SIG-M5 treated with dmso at 0.1 percent for 504 hours (cell line): ENCODE results near the gene MYCL.
A peak's percentile ranks its signal among the peaks of the same experiment; 100 is the strongest.

Experiments used
- DNase-seq: peaks from one replicate; lab custom pipeline; 2025; ENCODE audit not compliant: unreplicated experiment; lab: John Stamatoyannopoulos, UW

MYCL gene

GRCh38 chr1:39857126-39857878, 44.4 kb downstream of the MYCL start:
- no peak for DNase-seq

- no peak for DNase-seq
Measured at GRCh38 chr1:39854738-39855137, 47.0 kb downstream of the MYCL start.

GRCh38 chr1:39854314-39854713, 47.4 kb downstream of the MYCL start:
- no peak for DNase-seq

- DNase-seq = no peak
Measured at GRCh38 chr1:39852876-39853275, 48.8 kb downstream of the MYCL start.

GRCh38 chr1:39852214-39852791, 49.4 kb downstream of the MYCL start:
- peak; percentile 34 for DNase-seq

GRCh38 chr1:39850606-39851216, 51.0 kb downstream of the MYCL start:
- DNase-seq = no peak

GRCh38 chr1:39849203-39849602, 52.5 kb downstream of the MYCL start:
- DNase-seq = no peak

- DNase-seq = no peak
Measured at GRCh38 chr1:39847940-39848339, 53.8 kb downstream of the MYCL start.

- DNase-seq = no peak
Measured at GRCh38 chr1:39846796-39847195, 54.9 kb downstream of the MYCL start.

GRCh38 chr1:39845569-39846566, 55.8 kb downstream of the MYCL start:
- DNase-seq = peak; percentile 74
